SK-N-SH (cell line): ENCODE data around the gene SPTBN2. TPM values are rescaled to one million over a fixed set of nuclear protein-coding genes. Genes with fewer than 3 reads are reported as not detected.

ENCODE experiments used
- CTCF ChIA-PET: fragments of 300-600, 350-600 bp; formaldehyde crosslinking; extraction: SDS; loops from one replicate; lab custom pipeline; 2021; lab: Yijun Ruan, JAX
- POLR2A ChIA-PET: fragments of 350-600 bp; sonication (Branson Sonifier 250); formaldehyde crosslinking; extraction: SDS; loops from one replicate; lab custom pipeline; 2020; ENCODE audit warnings: antibody characterized with exemption, inconsistent platforms; lab: Yijun Ruan, JAX
- DNase-seq: peaks from one replicate; pipeline ENCODE4 v3.0.0; 2012
- H2AFZ ChIP-seq: fragments of 200-600 bp; sonication (generic); 2 replicates; pipeline ENCODE4 v1.8.1; 2016; ENCODE audit warnings: antibody characterized with exemption, mild to moderate bottlenecking, low read depth
- H3F3A ChIP-seq: fragments of 200-600 bp; sonication (generic); replicated peaks from 2 replicates; pipeline ENCODE3; 2016; ENCODE audit warnings: antibody characterized with exemption, mild to moderate bottlenecking; ENCODE audit not compliant: insufficient read depth
- H3K27ac ChIP-seq, 2 experiments: fragments of 200-500 bp in 1 of 2; fragments of 200-600 bp in 1 of 2; sonication (Bioruptor generic) in 1 of 2; sonication (generic), shearing (Covaris generic) in 1 of 2; 2 replicates each; pipeline versions ENCODE4 v1.5.1 to v1.6.1; 2014 to 2016; ENCODE audit warnings: low read depth in 2 of 2, inconsistent platforms in 1 of 2, low read length in 1 of 2, mild to moderate bottlenecking in 1 of 2, mixed read lengths in 1 of 2
- H3K27me3 ChIP-seq: fragments of 200-600 bp; sonication (generic), shearing (Covaris generic); 2 replicates; pipeline ENCODE4 v1.6.1; 2016; ENCODE audit warnings: mixed run types; ENCODE audit not compliant: insufficient read depth
- H3K36me3 ChIP-seq, 2 experiments: fragments of 200-500 bp in 1 of 2; fragments of 200-600 bp in 1 of 2; sonication (Bioruptor generic) in 1 of 2; sonication (generic) in 1 of 2; replicated peaks in 1 of 2; 2 replicates each; pipeline versions ENCODE3 to v1.5.1; 2014 to 2016; ENCODE audit warnings: low read length in 1 of 2, mild to moderate bottlenecking in 1 of 2; ENCODE audit not compliant: insufficient read depth in 2 of 2, control insufficient read depth in 1 of 2
- H3K4me1 ChIP-seq, 2 experiments: fragments of 200-500 bp in 1 of 2; fragments of 200-600 bp in 1 of 2; sonication (Bioruptor generic) in 1 of 2; sonication (generic), shearing (Covaris generic) in 1 of 2; 2 replicates each; pipeline versions ENCODE4 v1.5.1 to v1.6.1; 2014 to 2016; ENCODE audit warnings: low read depth in 1 of 2, low read length in 1 of 2, mixed run types in 1 of 2; ENCODE audit not compliant: insufficient read depth in 2 of 2, control insufficient read depth in 1 of 2
- H3K4me2 ChIP-seq: fragments of 200-600 bp; sonication (generic), shearing (Covaris generic); 2 replicates; pipeline ENCODE4 v1.6.1; 2017; ENCODE audit warnings: mixed run types
- H3K4me3 ChIP-seq, 2 experiments: fragments of 200-500 bp in 1 of 2; fragments of 200-600 bp in 1 of 2; sonication (Bioruptor generic) in 1 of 2; sonication (generic), shearing (Covaris generic) in 1 of 2; 2 replicates each; pipeline versions ENCODE4 v1.5.1 to v1.8.1; 2014 to 2016; ENCODE audit warnings: low read depth in 2 of 2, inconsistent platforms in 1 of 2, low read length in 1 of 2, mild to moderate bottlenecking in 1 of 2, mixed read lengths in 1 of 2, moderate library complexity in 1 of 2
- H3K79me2 ChIP-seq: fragments of 200-600 bp; sonication (generic); 2 replicates; pipeline ENCODE4 v1.8.1; 2017; ENCODE audit warnings: mild to moderate bottlenecking; ENCODE audit not compliant: insufficient read depth
- H3K9ac ChIP-seq: fragments of 200-600 bp; sonication (generic); 2 replicates; pipeline ENCODE4 v1.6.1; 2017; ENCODE audit warnings: mixed run types
- H3K9me2 ChIP-seq: fragments of 200-600 bp; sonication (generic); 2 replicates; pipeline ENCODE4 v1.6.1; 2017; ENCODE audit warnings: mixed run types
- H3K9me3 ChIP-seq: fragments of 200-600 bp; sonication (generic); 2 replicates; pipeline ENCODE4 v1.6.1; 2017; ENCODE audit warnings: mixed run types, mild to moderate bottlenecking, moderate library complexity
- H4K20me1 ChIP-seq: fragments of 200-600 bp; sonication (generic); 2 replicates; pipeline ENCODE4 v1.6.1; 2017; ENCODE audit warnings: mild to moderate bottlenecking, mixed run types; ENCODE audit not compliant: insufficient read depth
- GABPA ChIP-seq: IDR thresholded peaks from 2 replicates; pipeline ENCODE4 v1.4.0; 2012; ENCODE audit warnings: low read depth, mild to moderate bottlenecking
- GATA2 ChIP-seq: sonication (generic); formaldehyde crosslinking; IDR thresholded peaks from 2 replicates; pipeline ENCODE4 v1.5.0; 2020; ENCODE audit warnings: mild to moderate bottlenecking, missing genetic modification reagents
- JUND ChIP-seq: IDR thresholded peaks from 2 replicates; pipeline ENCODE4 v1.4.0; 2012
- MXI1 ChIP-seq: IDR thresholded peaks from 2 replicates; pipeline ENCODE4 v1.6.1; 2012; ENCODE audit warnings: mild to moderate bottlenecking, low read depth, low read length, improper control_type of control experiment
- RAD21 ChIP-seq: IDR thresholded peaks from 2 replicates; pipeline ENCODE4 v1.6.1; 2012; ENCODE audit warnings: mild to moderate bottlenecking, low read length
- RFX5 ChIP-seq: IDR thresholded peaks from 2 replicates; pipeline ENCODE4 v1.6.1; 2012; ENCODE audit warnings: mild to moderate bottlenecking, improper control_type of control experiment, low read length
- TAF1 ChIP-seq: IDR thresholded peaks from 2 replicates; pipeline ENCODE4 v1.6.1; 2012; ENCODE audit warnings: low read depth, mild to moderate bottlenecking, low read length, moderate library complexity, borderline replicate concordance
- WGBS: methylation state at CpG from one replicate; pipeline ENCODE4 v1.1.6; 2017; ENCODE audit warnings: low lambda C conversion rate; 5-methylcytosine and 5-hydroxymethylcytosine counted together
- polyA plus RNA-seq, 3 experiments: library from polyadenylated mRNA; depleted of rRNA; stranded (reverse); fragments of >200 nt; gene quantifications; 2 replicates each; pipeline ENCODE4 v1.2.3, GENCODE V29; 2012
- TF ChIP-seq, protein P1 (sequence below): IDR thresholded peaks from 2 replicates; pipeline ENCODE4 v1.4.0; 2012; ENCODE audit warnings: low read depth
- TF ChIP-seq, protein P2 (sequence below): fragments of 150-350 bp; IDR thresholded peaks from 2 replicates; pipeline ENCODE4 v1.6.1; 2016; ENCODE audit warnings: mild to moderate bottlenecking, low read depth, low read length
- TF ChIP-seq, protein P3 (sequence below): IDR thresholded peaks from 2 replicates; pipeline ENCODE4 v1.6.1; 2012; ENCODE audit warnings: mild to moderate bottlenecking, low read depth, low read length, moderate library complexity

SPTBN2 gene
- polyA plus RNA-seq, 1 of the 3 experiments (the other 2 are of a cell fraction), result 19.7 TPM

DNA sequence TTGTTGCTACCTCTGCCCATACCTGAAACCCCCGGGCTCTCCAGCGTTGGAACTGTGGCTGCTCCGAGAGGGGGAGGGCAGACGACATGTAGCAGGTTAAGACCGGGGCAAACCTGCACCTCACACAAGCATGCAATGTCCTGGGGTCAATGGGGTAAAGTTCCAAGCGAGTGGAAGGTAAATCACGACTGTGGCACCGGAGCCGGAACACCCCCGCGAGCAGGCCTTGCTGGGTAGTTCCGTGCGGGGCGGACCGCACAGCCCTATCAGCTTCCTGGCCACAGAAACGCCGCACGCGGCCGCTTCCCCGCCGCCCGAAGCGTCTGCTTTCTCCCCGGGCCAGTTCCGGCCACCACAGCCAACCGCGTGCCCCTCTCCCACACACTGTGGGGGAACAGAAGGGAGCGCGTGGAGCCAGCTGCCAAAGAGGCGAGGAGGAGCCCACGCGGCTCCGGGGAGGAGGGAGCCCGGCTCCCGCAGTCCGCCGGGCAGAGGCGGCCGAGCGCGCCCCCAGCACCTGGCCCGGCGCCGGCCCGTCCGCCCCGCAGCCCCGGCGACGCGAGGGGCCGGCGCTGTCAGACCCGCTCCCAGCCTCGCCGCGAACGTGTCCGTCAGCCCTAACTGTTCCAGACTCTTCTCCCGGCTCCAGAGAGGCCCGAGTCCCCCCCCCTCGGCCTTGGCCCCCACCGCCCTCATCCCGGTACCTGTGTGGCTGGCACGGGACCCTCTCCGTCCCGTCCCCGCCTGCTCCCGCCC, 1.6 kb downstream of the SPTBN2 start:
- H3K4me3 ChIP-seq, result peak overlapping the region; percentile 48 to 55
- TF ChIP-seq MXI1 (peak; percentile 66), TAF1 (0 out of 2 replicates have a peak, but pooled peaks have one; percentile 28), JUND (no peak), GABPA (peak; percentile 54), GATA2 (no peak)
- TF ChIP-seq, protein P1, sequence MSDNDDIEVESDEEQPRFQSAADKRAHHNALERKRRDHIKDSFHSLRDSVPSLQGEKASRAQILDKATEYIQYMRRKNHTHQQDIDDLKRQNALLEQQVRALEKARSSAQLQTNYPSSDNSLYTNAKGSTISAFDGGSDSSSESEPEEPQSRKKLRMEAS, result peak; percentile 80
- ChIA-PET POLR2A (interaction anchor here (1.0 to 1.1 kb wide), 4 partner anchors 18 to 89 kb away, joined by 3 to 4 read pairs (median 3); partner anchors contain the start of gene RBM4), CTCF (interaction anchor here (1.0 to 2.0 kb wide), 3 partner anchors 22 to 49 kb away, joined by 3 to 6 read pairs (median 3); no protein-coding TSS in a partner anchor)
- no peaks in the 10 kb centered on the region for H3K79me2 ChIP-seq
- WGBS, result 5% methylated on average over 30 of the region's 70 CpGs
- H3K4me1 ChIP-seq, result peaks cover 0 to 25% of the 10 kb centered on the region in 2 experiments; a peak in 1 of 4 replicates
- H3K27ac ChIP-seq, result peak overlapping the region in 1 of 2 experiments; percentile 58; a peak in 2 of 4 replicates
- no peaks in the 10 kb centered on the region for H3K9me2 ChIP-seq
- peak; percentile 84 for DNase-seq
- H3F3A ChIP-seq, result no peaks in the 10 kb centered on the region
- no peaks in the 10 kb centered on the region for H3K9me3 ChIP-seq
- no peaks in the 10 kb centered on the region for H3K36me3 ChIP-seq
- peak overlapping the region; percentile 48; the same call in 1 of the 2 replicates for H3K9ac ChIP-seq
- H4K20me1 ChIP-seq, result no peaks in the 10 kb centered on the region
- no peaks in the 10 kb centered on the region for H3K27me3 ChIP-seq
- peak overlapping the region; percentile 79 for H3K4me2 ChIP-seq
- 0 out of 2 replicates have a peak overlapping the region, but pooled peaks have one; percentile 67 for H2AFZ ChIP-seq

DNA sequence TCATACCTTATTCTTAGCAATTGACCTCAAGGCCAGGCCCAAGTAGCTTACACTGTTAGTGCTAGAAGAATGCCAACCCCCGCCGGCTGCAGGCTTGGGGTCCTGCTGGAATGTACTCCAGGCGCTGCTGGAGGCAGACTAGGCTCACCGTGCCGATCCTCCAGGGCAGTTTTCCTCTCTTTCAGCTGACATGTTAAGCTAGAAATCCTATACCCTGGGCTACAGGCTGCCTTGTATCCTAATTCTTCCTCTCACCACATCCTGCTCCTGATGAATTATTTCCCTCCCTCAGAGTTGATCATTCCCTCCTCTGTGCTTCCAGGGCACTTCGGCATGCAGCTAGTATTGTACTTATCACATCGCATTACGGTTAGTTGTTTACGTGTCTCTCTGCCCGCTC, 3.4 kb downstream of the SPTBN2 start:
- Histone ChIP-seq H3K9ac (no peak overlapping the region), H3K27ac (no peak overlapping the region), H3K79me2 (no peaks in the 10 kb centered on the region)
- POLR2A ChIA-PET, result no interaction called here
- TF ChIP-seq RFX5 (no peak), GABPA (no peak), RAD21 (no peak)
- TF ChIP-seq, protein P2, sequence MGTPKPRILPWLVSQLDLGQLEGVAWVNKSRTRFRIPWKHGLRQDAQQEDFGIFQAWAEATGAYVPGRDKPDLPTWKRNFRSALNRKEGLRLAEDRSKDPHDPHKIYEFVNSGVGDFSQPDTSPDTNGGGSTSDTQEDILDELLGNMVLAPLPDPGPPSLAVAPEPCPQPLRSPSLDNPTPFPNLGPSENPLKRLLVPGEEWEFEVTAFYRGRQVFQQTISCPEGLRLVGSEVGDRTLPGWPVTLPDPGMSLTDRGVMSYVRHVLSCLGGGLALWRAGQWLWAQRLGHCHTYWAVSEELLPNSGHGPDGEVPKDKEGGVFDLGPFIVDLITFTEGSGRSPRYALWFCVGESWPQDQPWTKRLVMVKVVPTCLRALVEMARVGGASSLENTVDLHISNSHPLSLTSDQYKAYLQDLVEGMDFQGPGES, result no peak
- TF ChIP-seq, protein P3, sequence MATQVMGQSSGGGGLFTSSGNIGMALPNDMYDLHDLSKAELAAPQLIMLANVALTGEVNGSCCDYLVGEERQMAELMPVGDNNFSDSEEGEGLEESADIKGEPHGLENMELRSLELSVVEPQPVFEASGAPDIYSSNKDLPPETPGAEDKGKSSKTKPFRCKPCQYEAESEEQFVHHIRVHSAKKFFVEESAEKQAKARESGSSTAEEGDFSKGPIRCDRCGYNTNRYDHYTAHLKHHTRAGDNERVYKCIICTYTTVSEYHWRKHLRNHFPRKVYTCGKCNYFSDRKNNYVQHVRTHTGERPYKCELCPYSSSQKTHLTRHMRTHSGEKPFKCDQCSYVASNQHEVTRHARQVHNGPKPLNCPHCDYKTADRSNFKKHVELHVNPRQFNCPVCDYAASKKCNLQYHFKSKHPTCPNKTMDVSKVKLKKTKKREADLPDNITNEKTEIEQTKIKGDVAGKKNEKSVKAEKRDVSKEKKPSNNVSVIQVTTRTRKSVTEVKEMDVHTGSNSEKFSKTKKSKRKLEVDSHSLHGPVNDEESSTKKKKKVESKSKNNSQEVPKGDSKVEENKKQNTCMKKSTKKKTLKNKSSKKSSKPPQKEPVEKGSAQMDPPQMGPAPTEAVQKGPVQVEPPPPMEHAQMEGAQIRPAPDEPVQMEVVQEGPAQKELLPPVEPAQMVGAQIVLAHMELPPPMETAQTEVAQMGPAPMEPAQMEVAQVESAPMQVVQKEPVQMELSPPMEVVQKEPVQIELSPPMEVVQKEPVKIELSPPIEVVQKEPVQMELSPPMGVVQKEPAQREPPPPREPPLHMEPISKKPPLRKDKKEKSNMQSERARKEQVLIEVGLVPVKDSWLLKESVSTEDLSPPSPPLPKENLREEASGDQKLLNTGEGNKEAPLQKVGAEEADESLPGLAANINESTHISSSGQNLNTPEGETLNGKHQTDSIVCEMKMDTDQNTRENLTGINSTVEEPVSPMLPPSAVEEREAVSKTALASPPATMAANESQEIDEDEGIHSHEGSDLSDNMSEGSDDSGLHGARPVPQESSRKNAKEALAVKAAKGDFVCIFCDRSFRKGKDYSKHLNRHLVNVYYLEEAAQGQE, result no peak
- TF ChIP-seq, all 33 proteins: peak for 0
- Histone ChIP-seq H3K4me2 (no peak overlapping the region), H4K20me1 (no peaks in the 10 kb centered on the region), H3K9me2 (no peaks in the 10 kb centered on the region), H3K36me3 (no peaks in the 10 kb centered on the region), H3K4me3 (no peak overlapping the region), H3K9me3 (no peaks in the 10 kb centered on the region), H3F3A (no peaks in the 10 kb centered on the region), H2AFZ (no peak overlapping the region), H3K4me1 (peaks cover under 1 to 26% of the 10 kb centered on the region in 2 experiments; a peak in 2 of 4 replicates), H3K27me3 (no peaks in the 10 kb centered on the region)
- CTCF ChIA-PET, result interaction anchor here (0.7 to 2.5 kb wide), 6 partner anchors 11 to 250 kb away, joined by 3 to 10 read pairs (median 5); partner anchors contain the start of gene C11orf86
- no peak for DNase-seq
- 96% methylated on average over 10 of the region's 10 CpGs for WGBS
